Psoas muscle (tissue), 8 donors: ENCODE data around the gene CTAG1B. TPM values are rescaled to one million over a fixed set of nuclear protein-coding genes. Genes with fewer than 3 reads are reported as not detected.
"Not testable (repeated sequence)": the region's sequence is repeated elsewhere in the genome, so short reads cannot be mapped to it uniquely, and the experiment has no call there.

Experiments
- ATAC-seq, 4 donors: fragments of 200-7000 bp; cut with Tn5 transposase; one replicate each; pipeline ENCODE4 v1.9.1; 2020; ENCODE audit warnings: moderate library complexity in 3 of 4, mild to moderate bottlenecking in 2 of 4
- DNase-seq, 2 donors: peaks; one replicate each; pipeline ENCODE4 v3.0.0-alpha.2; 2020
- H3K27ac ChIP-seq: fragments of 200-600 bp; one replicate; pipeline ENCODE4 v1.8.0; 2022
- H3K27me3 ChIP-seq, 3 donors: fragments of 200-600 bp in 1 of 3; one replicate each; pipeline versions ENCODE4 v1.6.1 to v1.8.0; 2013 to 2022; ENCODE audit warnings: low read length in 2 of 3, mild to moderate bottlenecking in 2 of 3, moderate library complexity in 1 of 3; ENCODE audit not compliant: insufficient read depth in 3 of 3
- H3K36me3 ChIP-seq, 2 donors: fragments of 200-600 bp in 1 of 2; one replicate each; pipeline versions ENCODE4 v1.6.1 to v1.8.0; 2013 to 2022; ENCODE audit warnings: low read depth in 1 of 2, mild to moderate bottlenecking in 1 of 2, moderate library complexity in 1 of 2; ENCODE audit not compliant: insufficient read depth in 1 of 2
- H3K4me1 ChIP-seq: fragments of 200-600 bp; one replicate; pipeline ENCODE4 v1.8.0; 2022
- H3K4me3 ChIP-seq: fragments of 200-600 bp; one replicate; pipeline ENCODE4 v1.8.0; 2022; ENCODE audit warnings: mild to moderate bottlenecking
- H3K9me3 ChIP-seq: fragments of 200-600 bp; one replicate; pipeline ENCODE4 v1.8.0; 2022
- CTCF ChIP-seq: fragments of 200-600 bp; IDR thresholded peaks from one replicate; pipeline ENCODE4 v1.8.0; 2022; ENCODE audit warnings: antibody characterized with exemption
- WGBS, 3 donors: extraction: QIAGEN DNeasy Blood & Tissue Kit; methylation state at CpG; one replicate each; pipeline versions ENCODE4 v1.1.6 to v1.1.7; 2013; 5-methylcytosine and 5-hydroxymethylcytosine counted together
- intact Hi-C, 2 donors: fragments of 100-400 bp; cut with DNase I; formaldehyde crosslinking; loops; one replicate each; pipeline versions ENCODE4 v1.11.0 to v1.14.2; 2022
- polyA plus RNA-seq, 3 donors: library from polyadenylated mRNA; stranded (reverse); fragments of 200-250 nt; gene quantifications; one replicate each; pipeline ENCODE4 v1.2.3, GENCODE V29; 2013
- total RNA-seq, 4 donors: library from RNA; stranded (reverse); fragmentation: NEBNext Ultra II Directional in 2 of 4; extraction: Animal tissue kit (Norgen Biotek cat#: 25700) in 2 of 4; gene quantifications; one replicate each; pipeline versions ENCODE4 v1.2.1 to v1.2.4, GENCODE V29; 2021 to 2023
- donor health status: healthy with polysubstance abuse.
- donor health status: DM: no; HTN: no; CAD: no; lungs with moderate emphysema.
- donor health status: Bipolar disorder and iron deficiency.
- donor health status: healthy.
- donor health status: DM: yes; HTN: yes; CAD: no.
- donor health status: DM: no; HTN: no; CAD: no.
- donor health status: DM: no; HTN: no; CAD: no.
- donor health status: DM: yes; HTN: yes; CAD: no.

The CTAG1B gene
- total and polyA plus RNA-seq, 7 donors: not detected

- H3K36me3 ChIP-seq, H3K9me3 ChIP-seq, intact Hi-C loops, H3K27ac ChIP-seq, ATAC-seq, DNase-seq, H3K27me3 ChIP-seq, H3K4me1 ChIP-seq, H3K4me3 ChIP-seq: not testable (repeated sequence)
- 4 to 35% (median 5%) methylated on average over 4 to 5 of the region's 12 CpGs for WGBS, 3 donors
Measured at GRCh38 chrX:154613586-154613985, 5.5 kb downstream of the CTAG1B start.

GRCh38 chrX:154611146-154611545 lies 7.9 kb downstream of the CTAG1B start:
- ATAC-seq, DNase-seq, H3K9me3 ChIP-seq, H3K4me1 ChIP-seq, H3K36me3 ChIP-seq, H3K4me3 ChIP-seq, intact Hi-C loops, H3K27me3 ChIP-seq, H3K27ac ChIP-seq: not testable (repeated sequence)
- 92 to 95% (median 92%) methylated on average over 12 of the region's 12 CpGs for WGBS, 3 donors

GRCh38 chrX:154608823-154609222 lies 10.3 kb downstream of the CTAG1B start:
- H3K27ac ChIP-seq, H3K27me3 ChIP-seq, H3K4me1 ChIP-seq, ATAC-seq, intact Hi-C loops, H3K9me3 ChIP-seq, H3K4me3 ChIP-seq, H3K36me3 ChIP-seq, DNase-seq: not testable (repeated sequence)
- WGBS, 3 donors: 75 to 79% (median 77%) methylated on average over 10 to 12 of the region's 12 CpGs

GRCh38 chrX:154607976-154608375 lies 11.1 kb downstream of the CTAG1B start:
- 64 to 81% (median 74%) methylated on average over 4 to 10 of the region's 11 CpGs for WGBS, 3 donors

GRCh38 chrX:154607370-154607769 lies 11.7 kb downstream of the CTAG1B start:
- H3K4me3 ChIP-seq: no peak overlapping the region
- 40 to 62% (median 55%) methylated on average over 6 of the region's 6 CpGs for WGBS, 3 donors
- H3K36me3 ChIP-seq: no peaks in the 10 kb centered on the region
- peaks cover 0 to 6% (median 0%) of the 10 kb centered on the region in 3 donors for H3K27me3 ChIP-seq
- ATAC-seq (no peak), DNase-seq (no peak)
- intact Hi-C loops: no loop called here
- TF ChIP-seq CTCF: no peak
- H3K27ac ChIP-seq: no peak overlapping the region
- H3K4me1 ChIP-seq: no peaks in the 10 kb centered on the region
- H3K9me3 ChIP-seq: no peaks in the 10 kb centered on the region

More at GRCh38 chrX:154607976-154608375, 11.1 kb downstream of the CTAG1B start:
- ATAC-seq, DNase-seq, H3K9me3 ChIP-seq, H3K27me3 ChIP-seq, H3K4me1 ChIP-seq, H3K27ac ChIP-seq, H3K36me3 ChIP-seq, intact Hi-C loops, H3K4me3 ChIP-seq: not testable (repeated sequence)

- WGBS, 3 donors: 82 to 89% (median 82%) methylated on average over 6 of the region's 6 CpGs
- no peak overlapping the region for H3K4me3 ChIP-seq
Measured at GRCh38 chrX:154605566-154605965, 13.5 kb downstream of the CTAG1B start.

More at GRCh38 chrX:154605566-154605965, 13.5 kb downstream of the CTAG1B start:
- H3K9me3 ChIP-seq: no peaks in the 10 kb centered on the region
- intact Hi-C loops: no loop called here
- no peak for DNase-seq
- H3K4me1 ChIP-seq: no peaks in the 10 kb centered on the region
- no peak for TF ChIP-seq CTCF
- ATAC-seq: no peak
- no peak overlapping the region for H3K27ac ChIP-seq
- H3K27me3 ChIP-seq: peaks cover 0 to 6% (median 0%) of the 10 kb centered on the region in 3 donors
- H3K36me3 ChIP-seq: no peaks in the 10 kb centered on the region
